Mesothelial cell of epicardium (in vitro differentiated cells): ENCODE data around the gene MARK2. TPM values are rescaled to one million over a fixed set of nuclear protein-coding genes. Genes with fewer than 3 reads are reported as not detected.

Source experiments
- DNase-seq, 2 experiments: peaks; one replicate each; pipeline ENCODE4 v3.0.0; 2021; ENCODE audit warnings: low spot score in 2 of 2; ENCODE audit not compliant: unreplicated experiment in 2 of 2
- H3K27ac Mint-ChIP-seq: 2 replicates; pipeline ENCODE4 v1.8.0; 2021; ENCODE audit warnings: mixed read lengths
- H3K27me3 Mint-ChIP-seq: 2 replicates; pipeline ENCODE4 v1.8.0; 2021; ENCODE audit warnings: low read depth, mixed read lengths
- H3K36me3 Mint-ChIP-seq: 2 replicates; pipeline ENCODE4 v1.8.0; 2021; ENCODE audit warnings: mixed read lengths
- H3K4me1 Mint-ChIP-seq: 2 replicates; pipeline ENCODE4 v1.8.0; 2021; ENCODE audit warnings: mixed read lengths
- H3K4me3 Mint-ChIP-seq: 2 replicates; pipeline ENCODE4 v1.8.0; 2021; ENCODE audit warnings: mild to moderate bottlenecking, moderate library complexity, mixed read lengths
- H3K9me3 Mint-ChIP-seq: 2 replicates; pipeline ENCODE4 v1.8.0; 2021; ENCODE audit warnings: mixed read lengths
- total RNA-seq: library from RNA; stranded (reverse); gene quantifications from 3 replicates; pipeline ENCODE4 v1.2.1, GENCODE V29; 2021
- TF ChIP-seq, protein P1 (sequence below): fragments of 200-600 bp; sonication (generic); IDR thresholded peaks from one replicate; pipeline ENCODE4 v1.5.0; 2021; ENCODE audit warnings: antibody characterized with exemption; ENCODE audit not compliant: unreplicated experiment

Gene MARK2
- total RNA-seq, 1 donor from 2014 or later: 48.8 TPM

- no peak for DNase-seq
- TF ChIP-seq, protein P1, sequence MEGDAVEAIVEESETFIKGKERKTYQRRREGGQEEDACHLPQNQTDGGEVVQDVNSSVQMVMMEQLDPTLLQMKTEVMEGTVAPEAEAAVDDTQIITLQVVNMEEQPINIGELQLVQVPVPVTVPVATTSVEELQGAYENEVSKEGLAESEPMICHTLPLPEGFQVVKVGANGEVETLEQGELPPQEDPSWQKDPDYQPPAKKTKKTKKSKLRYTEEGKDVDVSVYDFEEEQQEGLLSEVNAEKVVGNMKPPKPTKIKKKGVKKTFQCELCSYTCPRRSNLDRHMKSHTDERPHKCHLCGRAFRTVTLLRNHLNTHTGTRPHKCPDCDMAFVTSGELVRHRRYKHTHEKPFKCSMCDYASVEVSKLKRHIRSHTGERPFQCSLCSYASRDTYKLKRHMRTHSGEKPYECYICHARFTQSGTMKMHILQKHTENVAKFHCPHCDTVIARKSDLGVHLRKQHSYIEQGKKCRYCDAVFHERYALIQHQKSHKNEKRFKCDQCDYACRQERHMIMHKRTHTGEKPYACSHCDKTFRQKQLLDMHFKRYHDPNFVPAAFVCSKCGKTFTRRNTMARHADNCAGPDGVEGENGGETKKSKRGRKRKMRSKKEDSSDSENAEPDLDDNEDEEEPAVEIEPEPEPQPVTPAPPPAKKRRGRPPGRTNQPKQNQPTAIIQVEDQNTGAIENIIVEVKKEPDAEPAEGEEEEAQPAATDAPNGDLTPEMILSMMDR: no peak
- H3K36me3 Mint-ChIP-seq: no peaks in the 10 kb centered on the region
- H3K9me3 Mint-ChIP-seq: no peaks in the 10 kb centered on the region
- no peaks in the 10 kb centered on the region for H3K27me3 Mint-ChIP-seq
- peak overlapping the region; percentile 56 for H3K4me3 Mint-ChIP-seq
- peak overlapping the region; percentile 50 for H3K27ac Mint-ChIP-seq
- peaks cover 32% of the 10 kb centered on the region for H3K4me1 Mint-ChIP-seq
Measured at GRCh38 chr11:63920126-63920938, 81.4 kb downstream of the MARK2 start.

GRCh38 chr11:63920939-63921417, 82.1 kb downstream of the MARK2 start:
- Mint-ChIP-seq H3K4me1 (peaks cover 32% of the 10 kb centered on the region), H3K4me3 (no peak overlapping the region), H3K27me3 (no peaks in the 10 kb centered on the region), H3K36me3 (no peaks in the 10 kb centered on the region), H3K9me3 (no peaks in the 10 kb centered on the region), H3K27ac (no peak overlapping the region)
- TF ChIP-seq, protein P1: peak; percentile 58
- DNase-seq: no peak

DNA sequence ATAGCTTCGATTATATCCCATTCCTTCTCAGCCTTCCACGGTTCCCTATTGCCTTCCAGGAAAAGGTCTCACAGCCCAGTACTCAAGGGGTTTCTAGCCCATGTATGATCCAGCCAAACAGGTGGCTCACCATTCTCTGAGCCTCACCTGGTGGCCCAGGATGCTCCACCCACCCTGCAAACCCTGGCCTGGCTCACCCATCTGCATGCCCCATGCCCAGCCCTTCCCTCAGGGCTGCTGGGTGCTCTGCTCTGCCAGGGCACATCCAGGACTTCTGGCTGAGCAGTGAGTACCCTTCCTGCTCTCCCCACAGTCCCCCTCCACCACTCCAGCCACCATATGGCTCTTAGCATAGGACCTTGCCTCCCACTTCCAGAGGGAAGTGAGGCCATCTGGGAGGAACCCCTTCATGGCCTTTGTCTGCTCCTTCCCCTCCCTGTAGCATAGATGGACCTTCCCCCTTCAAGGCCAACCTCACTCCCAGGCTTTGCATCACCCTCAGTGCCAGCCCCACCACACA, 83.8 kb downstream of the MARK2 start:
- TF ChIP-seq, protein P1: no peak
- H3K4me3 Mint-ChIP-seq: no peak overlapping the region
- H3K27me3 Mint-ChIP-seq: no peaks in the 10 kb centered on the region
- no peaks in the 10 kb centered on the region for H3K36me3 Mint-ChIP-seq
- peaks cover 26% of the 10 kb centered on the region for H3K4me1 Mint-ChIP-seq
- H3K27ac Mint-ChIP-seq: no peak overlapping the region
- H3K9me3 Mint-ChIP-seq: no peaks in the 10 kb centered on the region
- DNase-seq: no peak

GRCh38 chr11:63923319-63923718, 84.4 kb downstream of the MARK2 start:
- Mint-ChIP-seq H3K27ac (peak overlapping the region; percentile 14), H3K36me3 (no peaks in the 10 kb centered on the region), H3K4me1 (peaks cover 26% of the 10 kb centered on the region), H3K4me3 (no peak overlapping the region), H3K27me3 (no peaks in the 10 kb centered on the region), H3K9me3 (no peaks in the 10 kb centered on the region)
- TF ChIP-seq, protein P1: no peak
- no peak for DNase-seq

- Mint-ChIP-seq H3K27ac (no peak overlapping the region), H3K4me1 (peaks cover 4% of the 10 kb centered on the region), H3K27me3 (no peaks in the 10 kb centered on the region), H3K9me3 (no peaks in the 10 kb centered on the region), H3K4me3 (no peak overlapping the region), H3K36me3 (no peaks in the 10 kb centered on the region)
- TF ChIP-seq, protein P1: no peak
- no peak for DNase-seq
Measured at GRCh38 chr11:63929616-63930015, 90.7 kb downstream of the MARK2 start.
